Cortex of kidney (tissue), 1 donor: ENCODE data around the gene CALU.

Experiments used
- DNase-seq: peaks from one replicate; lab custom pipeline; 2025; lab: John Stamatoyannopoulos, UW

CALU gene

GRCh38 chr7:128747327-128748079, 8.3 kb downstream of the CALU start:
- no peak for DNase-seq

- no peak for DNase-seq
Observed at GRCh38 chr7:128752251-128752650, 13.1 kb downstream of the CALU start.

GRCh38 chr7:128755075-128755818, 16.1 kb downstream of the CALU start:
- no peak for DNase-seq

- DNase-seq = no peak
Observed at GRCh38 chr7:128755819-128756476, 16.8 kb downstream of the CALU start.

GRCh38 chr7:128757203-128757602, 18.0 kb downstream of the CALU start:
- no peak for DNase-seq

- no peak for DNase-seq
Observed at GRCh38 chr7:128758553-128758952, 19.4 kb downstream of the CALU start.

- no peak for DNase-seq
Observed at GRCh38 chr7:128759242-128759641, 20.1 kb downstream of the CALU start.

- no peak for DNase-seq
Observed at GRCh38 chr7:128763541-128763940, 24.4 kb downstream of the CALU start.

GRCh38 chr7:128767475-128768110, 28.4 kb downstream of the CALU start:
- DNase-seq = no peak

- no peak for DNase-seq
Observed at GRCh38 chr7:128770233-128770632, 31.1 kb downstream of the CALU start.

GRCh38 chr7:128773604-128774003, 34.4 kb downstream of the CALU start:
- DNase-seq = no peak

GRCh38 chr7:128774029-128774689, 35.0 kb downstream of the CALU start:
- no peak for DNase-seq

GRCh38 chr7:128774921-128775320, 35.8 kb downstream of the CALU start:
- no peak for DNase-seq

GRCh38 chr7:128775744-128776474, 36.8 kb downstream of the CALU start, which contains the start of gene OPN1SW:
Gene OPN1SW, minus strand, starts transcription at chr7:128775794. Its CDS starts 13 bp downstream, at chr7:128775781.
- DNase-seq = no peak

GRCh38 chr7:128777156-128778123, 38.3 kb downstream of the CALU start:
- DNase-seq = no peak

- DNase-seq = no peak
Observed at GRCh38 chr7:128778946-128779345, 39.8 kb downstream of the CALU start.

GRCh38 chr7:128781126-128781525, 42.0 kb downstream of the CALU start:
- DNase-seq = no peak

GRCh38 chr7:128781851-128782250, 42.7 kb downstream of the CALU start:
- no peak for DNase-seq

- no peak for DNase-seq
Observed at GRCh38 chr7:128783143-128783861, 44.1 kb downstream of the CALU start.
